ENCODE measurements around the gene AIRE. TPM values are rescaled to one million over a fixed set of nuclear protein-coding genes. Genes with fewer than 3 reads are reported as not detected.

AIRE gene
- total RNA-seq, 2 experiments from 2014 or later, result not detected

GRCh38 chr21:44263221-44263760 lies 22.4 kb upstream of the AIRE start:
- intact Hi-C loops (cut with micrococcal nuclease), result no loop called here
- Mint-ChIP-seq H3K27ac (no peak overlapping the region), H3K4me1 (ENCODE audit: low read depth) (no peaks in the 10 kb centered on the region), H3K27me3 (no peaks in the 10 kb centered on the region), H3K9me3 (no peaks in the 10 kb centered on the region), H3K36me3 (ENCODE audit: low read depth) (no peaks in the 10 kb centered on the region), H3K4me3 (no peak overlapping the region)
- TF ChIP-seq CTCF (IDR thresholded peaks at IDR 0.05), result no peak
- ChIA-PET POLR2A (no interaction called here), CTCF (no interaction called here)
- DNase-seq (no peak), ATAC-seq (no peak)

GRCh38 chr21:44263768-44264167 lies 21.9 kb upstream of the AIRE start:
- ATAC-seq (no peak), DNase-seq (no peak)
- intact Hi-C loops (cut with micrococcal nuclease), result no loop called here
- H3K9me3 Mint-ChIP-seq, result no peaks in the 10 kb centered on the region
- no peak overlapping the region for H3K27ac Mint-ChIP-seq
- ChIA-PET CTCF (no interaction called here), POLR2A (no interaction called here)
- TF ChIP-seq CTCF (IDR thresholded peaks at IDR 0.05), result no peak
- no peaks in the 10 kb centered on the region for H3K36me3 Mint-ChIP-seq (ENCODE audit: low read depth)
- no peaks in the 10 kb centered on the region for H3K4me1 Mint-ChIP-seq (ENCODE audit: low read depth)
- H3K4me3 Mint-ChIP-seq, result no peak overlapping the region
- no peaks in the 10 kb centered on the region for H3K27me3 Mint-ChIP-seq

DNA sequence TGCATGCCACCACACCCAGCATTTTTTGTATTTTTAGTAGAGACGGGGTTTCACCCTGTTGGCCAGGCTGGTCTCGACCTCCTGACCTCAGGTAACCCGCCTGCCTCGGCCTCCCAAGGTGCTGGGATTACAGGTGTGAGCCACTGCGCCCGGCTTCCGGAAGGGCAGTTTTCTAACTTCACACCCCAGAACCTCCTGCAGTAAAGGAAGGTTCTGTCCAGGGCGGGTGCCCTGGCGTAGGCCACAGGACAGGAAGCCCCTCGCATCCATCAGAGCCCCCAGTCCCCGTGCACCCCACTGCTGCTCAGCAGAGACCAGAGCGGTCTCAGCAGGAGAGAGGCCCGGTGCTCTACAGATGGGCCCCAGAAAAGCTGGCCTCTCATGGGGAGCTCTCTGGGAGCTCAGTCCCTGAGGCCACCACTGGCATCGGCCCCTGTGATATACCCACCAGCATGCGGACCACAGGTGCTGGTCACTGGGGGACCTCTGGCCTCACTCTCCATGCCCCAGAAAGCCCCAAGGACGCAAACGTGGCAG lies 19.9 kb upstream of the AIRE start:
- Mint-ChIP-seq H3K4me1 (ENCODE audit: low read depth) (no peaks in the 10 kb centered on the region), H3K4me3 (no peak overlapping the region), H3K27me3 (no peaks in the 10 kb centered on the region), H3K36me3 (ENCODE audit: low read depth) (no peaks in the 10 kb centered on the region), H3K27ac (no peak overlapping the region), H3K9me3 (no peaks in the 10 kb centered on the region)
- intact Hi-C loops (cut with micrococcal nuclease), result no loop called here
- CTCF ChIA-PET, result no interaction called here
- no peak for TF ChIP-seq CTCF (IDR thresholded peaks at IDR 0.05)
- ATAC-seq (no peak), DNase-seq (no peak)
- POLR2A ChIA-PET, result interaction anchor here (1.1 kb wide), 1 partner anchor 11 kb away, joined by 4 read pairs; no protein-coding TSS in a partner anchor

GRCh38 chr21:44267655-44268142 lies 18.0 kb upstream of the AIRE start:
- intact Hi-C loops (cut with micrococcal nuclease), result no loop called here
- peak; percentile 34 for ATAC-seq
- Mint-ChIP-seq H3K4me3 (no peak overlapping the region), H3K9me3 (no peaks in the 10 kb centered on the region), H3K27me3 (no peaks in the 10 kb centered on the region), H3K27ac (no peak overlapping the region), H3K4me1 (ENCODE audit: low read depth) (no peaks in the 10 kb centered on the region), H3K36me3 (ENCODE audit: low read depth) (no peaks in the 10 kb centered on the region)
- CTCF ChIA-PET, result interaction anchor here (2.0 kb wide), 1 partner anchor 30 kb away, joined by 9 read pairs; no protein-coding TSS in a partner anchor
- no peak for TF ChIP-seq CTCF (IDR thresholded peaks at IDR 0.05)
- POLR2A ChIA-PET, result no interaction called here
- peak; percentile 48 for DNase-seq

- no peak for TF ChIP-seq CTCF (IDR thresholded peaks at IDR 0.05)
- Mint-ChIP-seq H3K9me3 (no peaks in the 10 kb centered on the region), H3K4me3 (no peak overlapping the region), H3K4me1 (ENCODE audit: low read depth) (no peaks in the 10 kb centered on the region), H3K36me3 (ENCODE audit: low read depth) (no peaks in the 10 kb centered on the region), H3K27ac (no peak overlapping the region), H3K27me3 (no peaks in the 10 kb centered on the region)
- ChIA-PET POLR2A (no interaction called here), CTCF (interaction anchor here (2.0 kb wide), 1 partner anchor 29 kb away, joined by 9 read pairs; no protein-coding TSS in a partner anchor)
- no peak for ATAC-seq
- no peak for DNase-seq
- intact Hi-C loops (cut with micrococcal nuclease), result no loop called here
These were observed 16.6 kb upstream of the AIRE start for GRCh38 chr21:44269090-44269489.

Measured in activated CD8-positive, alpha-beta T cell treated with anti-CD3 and anti-CD28 coated beads for 36 hours (primary cell).